Parathyroid adenoma (tissue), 2 donors: ENCODE results near the gene HAGHL.

Source experiments
- H2AFZ ChIP-seq: fragments of 300-600 bp; sonication (generic); one replicate; pipeline ENCODE4 v1.7.0; 2017; ENCODE audit warnings: antibody characterized with exemption, mild to moderate bottlenecking
- H3K27ac ChIP-seq: fragments of 300-600 bp; sonication (generic); one replicate; pipeline ENCODE4 v1.7.0; 2017
- H3K27me3 ChIP-seq: fragments of 300-600 bp; sonication (generic); one replicate; pipeline ENCODE4 v1.7.0; 2017; ENCODE audit warnings: low read length; ENCODE audit not compliant: control insufficient read depth, insufficient read depth
- H3K36me3 ChIP-seq: fragments of 300-600 bp; sonication (generic); one replicate; pipeline ENCODE4 v1.7.0; 2017; ENCODE audit warnings: low read length; ENCODE audit not compliant: control insufficient read depth, insufficient read depth
- H3K4me1 ChIP-seq: fragments of 300-600 bp; sonication (generic); one replicate; pipeline ENCODE4 v1.7.0; 2017; ENCODE audit warnings: control low read depth
- H3K4me2 ChIP-seq: fragments of 300-600 bp; sonication (generic); one replicate; pipeline ENCODE4 v1.7.0; 2017; ENCODE audit warnings: low read length
- H3K4me3 ChIP-seq: fragments of 300-600 bp; sonication (generic); one replicate; pipeline ENCODE4 v1.7.0; 2017; ENCODE audit warnings: low read depth, low read length
- H3K79me2 ChIP-seq: fragments of 300-600 bp; sonication (generic); one replicate; pipeline ENCODE4 v1.7.0; 2017; ENCODE audit warnings: control low read depth
- H3K9ac ChIP-seq: fragments of 300-600 bp; sonication (generic); one replicate; pipeline ENCODE4 v1.7.0; 2017; ENCODE audit warnings: mild to moderate bottlenecking
- H3K9me3 ChIP-seq: fragments of 300-600 bp; sonication (generic); one replicate; pipeline ENCODE4 v1.7.0; 2017; ENCODE audit warnings: low read length; ENCODE audit not compliant: control insufficient read depth
- CTCF ChIP-seq: fragments of 300-600 bp; sonication (generic); IDR thresholded peaks from one replicate; pipeline ENCODE4 v1.7.0; 2017; ENCODE audit warnings: antibody characterized with exemption, mild to moderate bottlenecking
- donor health status: primary hyperparathyroidism.

The HAGHL gene

GRCh38 chr16:704552-705380 lies 22.1 kb upstream of the HAGHL start:
- H3K4me3 ChIP-seq: no peak overlapping the region

GRCh38 chr16:705431-706188 lies 21.3 kb upstream of the HAGHL start, which contains the start of gene FBXL16:
TSS of gene FBXL16 (minus strand) at chr16:705801. CDS start at chr16:697405, 8,396 bp downstream.
- TF ChIP-seq CTCF: no peak
- Histone ChIP-seq H3K9ac (no peak within 1 kb of the TSS), H3K4me2 (no peak within 1 kb of the TSS), H2AFZ (peak within 1 kb of the TSS; percentile 60), H3K4me3 (no peak within 1 kb of the TSS), H3K79me2 (peaks cover 28% of the 10 kb centered on the region), H3K9me3 (no peaks in the 10 kb centered on the region), H3K36me3 (no peaks in the 10 kb centered on the region), H3K27me3 (peaks cover 13% of the 10 kb centered on the region), H3K27ac (peak within 1 kb of the TSS; percentile 47), H3K4me1 (peaks cover 5% of the 10 kb centered on the region)

More at GRCh38 chr16:704552-705380, 22.1 kb upstream of the HAGHL start:
- peaks cover 1% of the 10 kb centered on the region for H3K4me1 ChIP-seq
- no peak for TF ChIP-seq CTCF
- no peak overlapping the region for H3K9ac ChIP-seq
- H3K79me2 ChIP-seq: peaks cover 28% of the 10 kb centered on the region
- no peak overlapping the region for H3K4me2 ChIP-seq
- no peaks in the 10 kb centered on the region for H3K9me3 ChIP-seq
- H3K27ac ChIP-seq: peak overlapping the region; percentile 47
- peaks cover 13% of the 10 kb centered on the region for H3K27me3 ChIP-seq
- peak overlapping the region; percentile 17 for H2AFZ ChIP-seq
- no peaks in the 10 kb centered on the region for H3K36me3 ChIP-seq

DNA sequence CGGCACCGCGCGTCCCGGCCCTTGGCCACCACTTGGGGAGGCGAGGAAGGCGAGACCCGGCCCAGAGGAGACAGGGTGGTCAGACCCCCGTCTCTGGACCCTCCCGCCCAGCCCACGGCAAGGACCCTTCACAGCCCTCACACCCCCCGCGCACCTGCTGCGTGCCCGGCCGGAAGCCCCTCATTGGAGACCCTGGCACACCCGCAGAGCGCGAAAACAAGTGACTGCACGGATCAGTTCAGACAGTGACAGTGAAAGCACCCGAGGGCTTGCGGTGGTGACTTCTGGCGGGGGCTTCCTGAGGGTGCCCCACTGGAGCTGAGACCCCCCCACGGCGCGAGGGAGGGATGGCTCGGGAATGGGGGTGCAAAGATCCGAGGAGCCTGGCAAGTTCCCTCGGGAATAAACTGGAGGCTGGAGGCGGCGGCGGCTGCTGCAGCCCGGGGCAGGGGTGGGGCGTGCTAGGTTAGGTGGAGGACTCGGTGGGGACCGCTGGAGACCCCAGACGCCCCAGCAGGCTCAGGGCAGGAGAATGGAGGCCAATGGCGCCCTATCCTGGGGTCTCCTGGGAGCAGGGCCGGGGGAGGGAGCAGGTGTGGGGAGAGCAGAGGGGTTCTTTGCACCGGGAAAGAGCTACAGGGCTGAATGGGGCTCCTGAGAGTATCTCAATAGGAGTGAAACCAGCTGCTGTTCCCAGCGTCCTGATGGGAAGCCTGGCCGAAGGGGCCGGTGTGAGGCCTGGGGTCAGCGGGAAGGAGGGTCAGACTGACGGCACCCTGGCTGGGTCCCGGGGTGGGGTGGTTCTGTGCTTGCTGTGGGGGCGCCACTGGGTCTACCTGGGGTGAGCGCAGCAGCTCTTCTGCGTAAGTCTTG lies 20.5 kb upstream of the HAGHL start:
- peaks cover 13% of the 10 kb centered on the region for H3K27me3 ChIP-seq
- H3K4me1 ChIP-seq: peaks cover 5% of the 10 kb centered on the region
- peaks cover 28% of the 10 kb centered on the region for H3K79me2 ChIP-seq
- no peak overlapping the region for H3K4me2 ChIP-seq
- no peaks in the 10 kb centered on the region for H3K36me3 ChIP-seq
- H3K9ac ChIP-seq: no peak overlapping the region
- H3K27ac ChIP-seq: no peak overlapping the region
- no peak for TF ChIP-seq CTCF
- H3K9me3 ChIP-seq: no peaks in the 10 kb centered on the region
- H3K4me3 ChIP-seq: no peak overlapping the region
- peak overlapping the region; percentile 60 for H2AFZ ChIP-seq

- H3K27ac ChIP-seq: no peak overlapping the region
- no peaks in the 10 kb centered on the region for H3K9me3 ChIP-seq
- TF ChIP-seq CTCF: no peak
- H3K36me3 ChIP-seq: no peaks in the 10 kb centered on the region
- no peak overlapping the region for H3K4me2 ChIP-seq
- no peak overlapping the region for H3K4me3 ChIP-seq
- peaks cover 24% of the 10 kb centered on the region for H3K79me2 ChIP-seq
- H3K4me1 ChIP-seq: peaks cover 5% of the 10 kb centered on the region
- peaks cover 7% of the 10 kb centered on the region for H3K27me3 ChIP-seq
- H3K9ac ChIP-seq: no peak overlapping the region
- no peak overlapping the region for H2AFZ ChIP-seq
These were observed 19.8 kb upstream of the HAGHL start for GRCh38 chr16:707062-707538.
